Measurements from ENCODE around the gene HSD17B7.
"Not testable (repeated sequence)": the region's sequence is repeated elsewhere in the genome, so short reads cannot be mapped to it uniquely, and the experiment has no call there.

DNA sequence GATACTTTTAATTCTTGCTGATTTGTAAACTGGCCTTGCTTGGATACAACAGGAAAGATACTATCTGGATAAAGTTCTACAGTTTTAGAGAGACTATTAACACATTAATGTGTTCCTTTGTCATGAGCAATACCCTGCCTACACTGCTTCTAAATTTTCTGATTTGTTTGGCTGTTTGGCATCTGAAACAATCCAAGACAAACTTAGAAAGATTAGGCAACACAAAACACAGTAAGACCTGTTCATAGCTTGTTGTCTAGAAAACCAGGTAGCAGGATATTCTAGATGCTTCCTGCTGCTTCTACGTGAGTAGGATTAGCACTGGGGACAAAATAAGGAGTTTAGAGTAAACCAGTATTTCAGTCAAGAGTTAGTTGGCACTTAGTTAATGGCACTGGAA, 5.6 kb upstream of the HSD17B7 start:
- not testable (repeated sequence) for TF ChIP-seq EZH2 (IDR thresholded peaks at IDR 0.05; ENCODE audit: low read depth, low read length, severe bottlenecking); CTBP2 (IDR thresholded peaks at IDR 0.05; ENCODE audit: borderline replicate concordance, insufficient read depth, insufficient read length, low read length); POLR2AphosphoS5 (IDR thresholded peaks at IDR 0.05; ENCODE audit: low read depth, low read length); POLR2A (IDR thresholded peaks at IDR 0.05; ENCODE audit: control extremely low read depth in 1 of 2, low read depth in 2 of 2, low read length in 2 of 2); MAFK (IDR thresholded peaks at IDR 0.05; ENCODE audit: low read depth, low read length); EGR1 (IDR thresholded peaks at IDR 0.05; ENCODE audit: borderline replicate concordance, low read depth, low read length); RAD21 (IDR thresholded peaks at IDR 0.05 in 1 of 2, conservative IDR thresholded peaks at IDR 0.05 in 1 of 2; ENCODE audit: low read depth in 2 of 2, low read length in 2 of 2); SIN3A (conservative IDR thresholded peaks at IDR 0.05 in 1 of 2, IDR thresholded peaks at IDR 0.05 in 1 of 2; ENCODE audit: low read depth in 1 of 2, low read length in 2 of 2); GABPA (IDR thresholded peaks at IDR 0.05; ENCODE audit: borderline replicate concordance, insufficient read depth, low read length)
- TF ChIP-seq, protein P1, sequence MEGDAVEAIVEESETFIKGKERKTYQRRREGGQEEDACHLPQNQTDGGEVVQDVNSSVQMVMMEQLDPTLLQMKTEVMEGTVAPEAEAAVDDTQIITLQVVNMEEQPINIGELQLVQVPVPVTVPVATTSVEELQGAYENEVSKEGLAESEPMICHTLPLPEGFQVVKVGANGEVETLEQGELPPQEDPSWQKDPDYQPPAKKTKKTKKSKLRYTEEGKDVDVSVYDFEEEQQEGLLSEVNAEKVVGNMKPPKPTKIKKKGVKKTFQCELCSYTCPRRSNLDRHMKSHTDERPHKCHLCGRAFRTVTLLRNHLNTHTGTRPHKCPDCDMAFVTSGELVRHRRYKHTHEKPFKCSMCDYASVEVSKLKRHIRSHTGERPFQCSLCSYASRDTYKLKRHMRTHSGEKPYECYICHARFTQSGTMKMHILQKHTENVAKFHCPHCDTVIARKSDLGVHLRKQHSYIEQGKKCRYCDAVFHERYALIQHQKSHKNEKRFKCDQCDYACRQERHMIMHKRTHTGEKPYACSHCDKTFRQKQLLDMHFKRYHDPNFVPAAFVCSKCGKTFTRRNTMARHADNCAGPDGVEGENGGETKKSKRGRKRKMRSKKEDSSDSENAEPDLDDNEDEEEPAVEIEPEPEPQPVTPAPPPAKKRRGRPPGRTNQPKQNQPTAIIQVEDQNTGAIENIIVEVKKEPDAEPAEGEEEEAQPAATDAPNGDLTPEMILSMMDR (IDR thresholded peaks at IDR 0.05; ENCODE audit: control extremely low read depth in 1 of 3, insufficient read depth in 1 of 3, low read depth in 1 of 3, low read length in 3 of 3), result not testable (repeated sequence)
- TF ChIP-seq, protein P2, sequence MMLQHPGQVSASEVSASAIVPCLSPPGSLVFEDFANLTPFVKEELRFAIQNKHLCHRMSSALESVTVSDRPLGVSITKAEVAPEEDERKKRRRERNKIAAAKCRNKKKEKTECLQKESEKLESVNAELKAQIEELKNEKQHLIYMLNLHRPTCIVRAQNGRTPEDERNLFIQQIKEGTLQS (IDR thresholded peaks at IDR 0.05; ENCODE audit: insufficient read depth, low read depth, low read length), result not testable (repeated sequence)
